Tibial nerve (tissue), 4 donors: ENCODE results near the gene ZNF141. TPM values are rescaled to one million over a fixed set of nuclear protein-coding genes. Genes with fewer than 3 reads are reported as not detected.
"Not testable (repeated sequence)": the region's sequence is repeated elsewhere in the genome, so short reads cannot be mapped to it uniquely, and the experiment has no call there.

ENCODE experiments used
- DNase-seq, 2 donors: peaks; one replicate each; pipeline ENCODE4 v3.0.0-alpha.2; 2019; ENCODE audit warnings: low spot score in 2 of 2
- H3K27ac ChIP-seq, 4 donors: fragments of 200-600 bp; sonication (generic) in 3 of 4; one replicate each; pipeline ENCODE4 v1.5.1; 2017 to 2019; ENCODE audit warnings: mild to moderate bottlenecking in 1 of 4
- H3K27me3 ChIP-seq, 2 donors: fragments of 200-600 bp; sonication (generic) in 1 of 2; one replicate each; pipeline versions ENCODE4 v1.5.1 to v1.6.0; 2017 to 2019
- H3K36me3 ChIP-seq, 3 donors: fragments of 200-600 bp; sonication (generic); one replicate each; pipeline ENCODE4 v1.5.1; 2018 to 2019
- H3K4me1 ChIP-seq, 4 donors: fragments of 200-600 bp; sonication (generic) in 3 of 4; one replicate each; pipeline ENCODE4 v1.5.1; 2017 to 2019
- H3K4me3 ChIP-seq, 4 donors: fragments of 200-600 bp; sonication (generic) in 3 of 4; one replicate each; pipeline ENCODE4 v1.5.1; 2017 to 2019; ENCODE audit warnings: mild to moderate bottlenecking in 1 of 4, moderate library complexity in 1 of 4
- H3K9me3 ChIP-seq, 4 donors: fragments of 200-600 bp; sonication (generic) in 3 of 4; one replicate each; pipeline ENCODE4 v1.5.1; 2017 to 2019
- EP300 ChIP-seq, 2 donors: sonication (generic); formaldehyde crosslinking; IDR thresholded peaks; one replicate each; pipeline ENCODE4 v1.6.1; 2017; ENCODE audit warnings: antibody characterized with exemption in 2 of 2, mild to moderate bottlenecking in 1 of 2
- POLR2A ChIP-seq, 2 donors: fragments of 450-650 bp; IDR thresholded peaks; one replicate each; pipeline ENCODE4 v1.6.1; 2017; ENCODE audit warnings: antibody characterized with exemption in 2 of 2, mild to moderate bottlenecking in 2 of 2, moderate library complexity in 2 of 2
- WGBS, 2 donors: methylation state at CpG; one replicate each; pipeline ENCODE4 v1.1.5; 2018; 5-methylcytosine and 5-hydroxymethylcytosine counted together
- total RNA-seq, 4 donors: library from RNA; depleted of rRNA; stranded (reverse); fragments of >200 nt; gene quantifications; one replicate each; pipeline ENCODE4 v1.1.0, GENCODE V29; 2016
- TF ChIP-seq, protein P1 (sequence below), 5 experiments: fragments of 200-600 bp in 3 of 5; fragments of 450-650 bp in 2 of 5; sonication (generic) in 3 of 5; IDR thresholded peaks; one replicate each; pipeline ENCODE4 v1.5.1; 2016 to 2019; ENCODE audit warnings: antibody characterized with exemption in 5 of 5, mild to moderate bottlenecking in 3 of 5, moderate library complexity in 2 of 5

Gene ZNF141
- 10 to 100 TPM; 26.1 to 33.1 (median 29.6) TPM for total RNA-seq

DNA sequence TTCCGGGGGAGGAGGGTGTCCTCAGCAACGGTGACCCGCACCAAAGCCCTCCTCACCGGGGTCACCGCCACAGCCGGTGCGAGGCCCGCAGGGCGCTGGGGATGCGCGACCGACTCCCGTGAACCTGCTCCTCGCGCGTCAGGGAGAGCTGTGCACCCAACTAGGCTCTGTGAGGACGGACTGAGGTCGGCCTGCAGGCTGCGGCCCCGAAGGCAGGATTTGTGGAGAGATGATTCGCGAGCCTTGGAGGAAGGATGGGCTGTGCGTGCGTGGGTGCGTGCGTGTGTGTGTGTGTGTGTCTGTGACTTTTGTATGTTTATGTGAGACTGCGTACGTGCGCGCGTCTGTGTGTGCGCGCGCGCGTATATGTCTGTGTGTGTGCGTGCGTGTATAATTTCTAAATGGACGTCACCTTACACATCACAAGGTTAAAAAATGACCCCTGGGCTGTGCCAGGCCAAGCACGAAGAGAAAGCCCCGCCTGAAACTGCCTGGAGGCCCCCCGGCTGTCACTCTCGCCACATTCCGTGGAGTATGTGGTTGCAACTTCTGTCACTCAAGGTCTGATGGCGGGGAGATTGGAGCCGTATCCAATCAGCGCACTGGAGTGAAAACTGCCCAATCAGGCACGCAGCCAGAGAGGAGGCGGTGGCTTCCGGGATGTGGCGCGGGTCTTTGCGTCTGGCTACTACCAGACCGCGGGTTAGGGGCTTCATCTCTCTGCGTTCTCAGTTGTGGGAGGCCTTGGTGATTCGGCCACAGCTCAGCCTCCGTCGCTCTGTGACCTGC, at the start of gene ZNF141:
ZNF141 (plus strand) TSS at position 672 of the 789 bp plus-strand sequence. CDS start 170 bp downstream, outside the sequence.
- peaks cover 0 to 27% (median 0%) of the 10 kb centered on the region in 3 donors for H3K36me3 ChIP-seq
- H3K27me3 ChIP-seq, result no peaks in the 10 kb centered on the region
- 0% methylated on average over 10 to 47 of the region's 59 CpGs for WGBS, 2 donors
- peak within 1 kb of the TSS; percentile 73 to 98 (median 92) for H3K27ac ChIP-seq
- TF ChIP-seq, protein P1, sequence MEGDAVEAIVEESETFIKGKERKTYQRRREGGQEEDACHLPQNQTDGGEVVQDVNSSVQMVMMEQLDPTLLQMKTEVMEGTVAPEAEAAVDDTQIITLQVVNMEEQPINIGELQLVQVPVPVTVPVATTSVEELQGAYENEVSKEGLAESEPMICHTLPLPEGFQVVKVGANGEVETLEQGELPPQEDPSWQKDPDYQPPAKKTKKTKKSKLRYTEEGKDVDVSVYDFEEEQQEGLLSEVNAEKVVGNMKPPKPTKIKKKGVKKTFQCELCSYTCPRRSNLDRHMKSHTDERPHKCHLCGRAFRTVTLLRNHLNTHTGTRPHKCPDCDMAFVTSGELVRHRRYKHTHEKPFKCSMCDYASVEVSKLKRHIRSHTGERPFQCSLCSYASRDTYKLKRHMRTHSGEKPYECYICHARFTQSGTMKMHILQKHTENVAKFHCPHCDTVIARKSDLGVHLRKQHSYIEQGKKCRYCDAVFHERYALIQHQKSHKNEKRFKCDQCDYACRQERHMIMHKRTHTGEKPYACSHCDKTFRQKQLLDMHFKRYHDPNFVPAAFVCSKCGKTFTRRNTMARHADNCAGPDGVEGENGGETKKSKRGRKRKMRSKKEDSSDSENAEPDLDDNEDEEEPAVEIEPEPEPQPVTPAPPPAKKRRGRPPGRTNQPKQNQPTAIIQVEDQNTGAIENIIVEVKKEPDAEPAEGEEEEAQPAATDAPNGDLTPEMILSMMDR (IDR thresholded peaks at IDR 0.05), result peak in 1 of 5 experiments; percentile 30
- TF ChIP-seq POLR2A (IDR thresholded peaks at IDR 0.05), result peak; percentile 65 to 77
- TF ChIP-seq EP300 (IDR thresholded peaks at IDR 0.05), result peak; percentile 56 to 94
- H3K4me1 ChIP-seq, result peaks cover 0 to 30% (median 12%) of the 10 kb centered on the region in 4 donors
- DNase-seq, result peak; percentile 90 to 96
- peak within 1 kb of the TSS; percentile 62 to 87 (median 74) for H3K4me3 ChIP-seq
- H3K9me3 ChIP-seq, result peaks cover 0 to 23% (median 0%) of the 10 kb centered on the region in 4 donors

DNA sequence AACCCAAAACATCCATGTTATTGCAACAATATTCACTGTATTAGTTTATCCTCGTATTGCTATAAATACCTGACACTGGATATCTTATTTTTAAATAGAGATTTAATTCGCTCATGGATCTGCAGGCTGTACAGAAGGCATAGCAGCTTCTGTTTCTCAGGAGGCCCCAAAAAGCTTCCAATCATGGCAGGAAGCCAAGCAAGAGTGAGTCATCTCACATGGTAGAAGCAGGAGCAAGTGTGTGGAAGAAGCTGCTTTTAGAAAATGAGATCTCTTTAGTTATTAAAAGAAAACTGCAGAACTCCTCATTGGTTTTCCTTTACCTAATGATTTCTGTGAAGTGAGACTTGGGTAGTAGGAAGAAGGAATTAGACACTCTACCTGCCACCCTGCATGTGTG, 48.7 kb upstream of the ZNF141 start:
- H3K4me1 ChIP-seq, result no peaks in the 10 kb centered on the region
- H3K36me3 ChIP-seq, result no peaks in the 10 kb centered on the region
- H3K9me3 ChIP-seq, result peaks cover 0 to 71% (median 1%) of the 10 kb centered on the region in 4 donors
- 92 to 98% methylated on average over 2 of the region's 2 CpGs for WGBS, 2 donors
- no peak for TF ChIP-seq EP300 (IDR thresholded peaks at IDR 0.05)
- no peak for TF ChIP-seq POLR2A (IDR thresholded peaks at IDR 0.05)
- TF ChIP-seq, protein P1 (IDR thresholded peaks at IDR 0.05), result no peak
- no peak overlapping the region for H3K4me3 ChIP-seq
- no peak for DNase-seq
- H3K27me3 ChIP-seq, result no peaks in the 10 kb centered on the region
- no peak overlapping the region for H3K27ac ChIP-seq

DNA sequence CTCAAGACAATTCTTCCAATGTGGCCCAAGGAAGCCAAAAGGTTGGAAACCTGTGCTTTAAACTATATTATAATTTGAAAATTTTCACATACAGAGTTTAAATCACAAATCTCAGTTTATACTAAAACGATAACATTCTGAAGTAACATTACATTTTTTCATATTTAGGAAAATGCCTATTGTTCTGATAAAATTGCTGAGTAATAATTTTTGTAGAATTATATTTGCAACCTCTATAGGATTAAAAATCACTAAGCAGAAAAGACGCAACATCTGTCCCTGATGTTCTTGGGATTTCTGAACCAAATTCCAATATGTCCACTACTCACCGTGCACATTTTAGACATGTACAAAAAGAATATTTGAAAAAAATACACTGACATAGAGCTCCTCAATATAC, 42.9 kb upstream of the ZNF141 start:
- no peak for DNase-seq
- TF ChIP-seq EP300 (IDR thresholded peaks at IDR 0.05) (no peak), POLR2A (IDR thresholded peaks at IDR 0.05) (no peak)
- TF ChIP-seq, protein P1 (IDR thresholded peaks at IDR 0.05), result no peak
- no peaks in the 10 kb centered on the region for H3K27me3 ChIP-seq
- WGBS, 2 donors, result 93 to 96% methylated on average over 3 of the region's 3 CpGs
- H3K36me3 ChIP-seq, result no peaks in the 10 kb centered on the region
- peaks cover 0 to 45% (median 1%) of the 10 kb centered on the region in 4 donors for H3K9me3 ChIP-seq
- H3K27ac ChIP-seq, result no peak overlapping the region
- no peak overlapping the region for H3K4me3 ChIP-seq
- no peaks in the 10 kb centered on the region for H3K4me1 ChIP-seq

DNA sequence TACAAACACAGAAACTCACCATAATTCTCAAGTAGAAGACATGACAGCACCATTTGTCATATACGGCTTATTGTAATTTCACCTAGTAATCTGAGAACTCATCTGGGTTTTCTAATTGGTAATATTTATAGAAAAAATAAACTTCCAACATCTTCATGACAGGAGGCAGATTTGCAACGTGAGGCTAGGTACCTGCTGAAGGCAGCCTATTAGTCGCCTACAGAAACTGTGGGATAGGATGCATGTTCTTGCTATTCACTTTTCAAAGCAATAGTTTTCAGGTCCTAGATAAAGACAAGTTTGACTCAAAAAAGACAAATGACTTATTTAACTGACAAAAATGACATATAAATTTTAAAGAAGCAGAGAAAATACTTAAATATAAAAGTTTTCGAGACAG, 35.2 kb upstream of the ZNF141 start:
- TF ChIP-seq EP300 (IDR thresholded peaks at IDR 0.05) (no peak), POLR2A (IDR thresholded peaks at IDR 0.05) (no peak)
- TF ChIP-seq, protein P1 (IDR thresholded peaks at IDR 0.05), result no peak
- Histone ChIP-seq H3K36me3 (no peaks in the 10 kb centered on the region), H3K27me3 (peaks cover 0 to 23% of the 10 kb centered on the region in 2 donors), H3K4me3 (no peak overlapping the region), H3K27ac (no peak overlapping the region), H3K4me1 (no peaks in the 10 kb centered on the region), H3K9me3 (peaks cover 0 to 48% (median 0%) of the 10 kb centered on the region in 4 donors)
- WGBS, 2 donors, result 93 to 94% methylated on average over 4 of the region's 4 CpGs
- no peak for DNase-seq

DNA sequence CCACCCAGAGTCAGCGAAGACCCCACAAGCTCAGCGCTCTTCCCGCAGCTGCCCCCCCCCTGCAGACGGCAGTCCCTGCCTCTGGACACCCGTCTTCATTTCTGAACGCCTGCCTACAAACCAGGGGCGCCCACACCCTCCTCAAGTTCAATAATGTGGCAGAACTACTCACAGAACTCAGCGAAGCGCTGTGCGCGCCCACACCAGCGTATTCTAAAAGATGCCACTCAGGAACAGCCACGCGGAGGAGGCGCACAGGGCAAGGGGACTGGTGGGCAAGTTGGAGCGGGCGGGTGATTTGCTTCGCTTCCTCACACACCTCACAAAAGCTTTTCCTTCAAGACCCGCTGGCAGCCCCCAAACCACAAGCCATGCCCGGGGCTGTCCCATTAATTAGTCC, 33.1 kb upstream of the ZNF141 start:
- not testable (repeated sequence) for H3K36me3 ChIP-seq, DNase-seq, H3K4me1 ChIP-seq, H3K27ac ChIP-seq
- H3K9me3 ChIP-seq, result peaks cover 0 to 47% (median 0%) of the 10 kb centered on the region in 4 donors
- WGBS, 2 donors, result 1 to 6% methylated on average over 18 to 20 of the region's 20 CpGs
- H3K27me3 ChIP-seq, result peaks cover 0 to 23% of the 10 kb centered on the region in 2 donors
- H3K4me3 ChIP-seq, result peak overlapping the region in 2 of 4 donors; percentile 11 to 42
